Mucosa of gallbladder (tissue), 1 donor: ENCODE data around the gene TPM2. TPM values are rescaled to one million over a fixed set of nuclear protein-coding genes. Genes with fewer than 3 reads are reported as not detected.

ENCODE experiments used
- DNase-seq: peaks from one replicate; pipeline ENCODE4 v3.0.0-alpha.2; 2020; ENCODE audit warnings: low spot score
- total RNA-seq: library from RNA; stranded (reverse); gene quantifications from one replicate; pipeline ENCODE4 v1.2.1, GENCODE V29; 2021
- donor health status: DM: no; HTN: no; CAD: no.

Gene TPM2
- total RNA-seq = 1,716 TPM

DNA sequence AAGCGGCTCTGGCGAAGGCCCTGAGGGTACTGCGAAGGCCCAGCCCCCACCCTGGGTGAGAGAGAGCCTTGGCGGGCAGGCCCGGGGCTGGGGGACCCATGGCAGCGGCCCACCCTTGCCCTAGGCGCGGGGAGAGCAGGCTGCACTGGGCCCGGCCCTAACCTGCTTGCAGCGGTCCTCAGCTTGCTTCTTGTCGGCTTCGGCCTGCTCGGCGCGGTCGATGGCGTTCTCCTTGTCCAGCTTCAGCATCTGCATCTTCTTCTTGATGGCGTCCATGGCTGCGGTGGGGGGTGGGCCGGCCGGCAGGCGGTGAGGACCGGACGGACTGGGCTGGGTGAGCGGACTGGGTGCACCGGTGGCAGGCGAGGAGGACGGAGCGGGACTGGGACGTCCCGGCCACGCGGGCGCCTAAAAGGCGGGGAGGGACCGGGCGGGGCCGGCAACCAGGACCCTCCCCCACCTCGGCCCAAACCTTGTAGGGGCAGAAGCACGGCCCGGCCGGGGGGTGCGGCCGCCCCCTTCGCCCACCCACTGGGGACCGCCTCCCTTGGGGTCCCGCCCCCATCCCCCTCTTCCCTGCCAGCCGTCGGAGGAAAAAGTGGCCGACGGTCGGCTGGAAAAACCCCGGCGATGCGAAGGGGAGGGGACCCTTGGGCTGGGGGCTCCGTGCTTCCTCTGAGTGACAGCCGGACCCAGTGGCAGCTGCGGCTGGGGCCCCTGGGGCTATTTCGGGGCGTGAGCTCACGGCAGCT is at the start of gene TPM2:
TSS of gene TPM2 (minus strand) at position 384 of the 752 bp plus-strand sequence. CDS start at position 276, 108 bp downstream.
- peak; percentile 72 for DNase-seq

DNA sequence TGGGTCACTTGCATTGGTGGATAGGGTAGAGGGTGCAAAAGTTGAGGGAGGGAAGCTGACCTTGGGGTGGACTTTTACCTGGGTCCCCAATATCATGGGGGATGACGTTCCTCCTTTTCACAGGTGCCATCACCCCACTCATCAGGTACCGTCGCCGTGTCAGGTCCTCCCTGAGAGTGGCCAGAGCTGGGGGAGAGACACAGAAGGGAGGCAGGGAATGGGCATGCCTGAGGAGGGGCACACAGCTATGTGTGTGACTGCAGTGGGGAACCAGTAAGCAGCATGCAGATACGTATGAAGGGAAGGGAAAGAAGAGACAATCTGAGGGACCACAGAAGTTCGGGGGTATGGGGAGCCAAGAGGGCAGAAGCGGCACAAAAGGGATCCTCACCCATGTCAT is 49.2 kb upstream of the TPM2 start:
- DNase-seq = no peak

DNA sequence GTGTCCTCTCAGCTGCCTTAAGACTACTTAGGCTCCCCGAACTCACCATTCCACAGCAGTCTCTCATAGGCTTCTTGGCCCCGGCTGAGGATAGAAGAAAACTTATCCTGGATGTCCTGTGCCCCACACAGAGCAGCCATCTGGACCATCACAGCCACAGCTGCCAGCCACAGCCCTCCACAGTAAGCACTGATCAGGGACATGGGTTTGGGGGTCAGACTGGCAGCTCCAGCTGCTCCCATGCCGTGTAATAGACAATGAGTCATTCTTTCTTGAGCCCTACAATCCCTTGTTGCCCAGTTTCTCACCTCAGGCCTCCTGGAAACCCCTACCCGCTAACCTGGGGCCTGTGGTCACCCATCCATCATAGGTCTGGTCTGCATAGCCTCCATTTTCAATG is 48.5 kb upstream of the TPM2 start:
- DNase-seq = no peak

DNA sequence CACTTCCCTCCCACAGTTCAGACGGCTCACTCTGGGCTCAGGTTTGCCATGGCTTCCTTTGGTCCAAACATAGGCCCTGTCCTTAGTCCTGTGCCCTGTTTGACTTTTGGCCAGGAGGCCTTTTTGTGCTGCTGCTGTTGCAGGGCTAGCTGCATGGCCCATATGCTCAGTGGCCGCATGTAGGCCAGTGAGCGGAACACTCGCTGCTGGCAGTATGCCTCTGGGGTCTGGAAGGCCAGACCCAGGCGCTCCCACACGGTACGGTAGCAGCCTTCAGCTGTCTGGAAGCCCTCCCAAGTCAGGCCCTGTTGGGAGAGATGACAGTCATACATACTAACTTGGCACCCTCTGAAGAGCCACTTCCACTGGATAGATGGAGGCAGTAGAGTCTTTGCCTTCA is 47.4 kb upstream of the TPM2 start:
- no peak for DNase-seq

DNA sequence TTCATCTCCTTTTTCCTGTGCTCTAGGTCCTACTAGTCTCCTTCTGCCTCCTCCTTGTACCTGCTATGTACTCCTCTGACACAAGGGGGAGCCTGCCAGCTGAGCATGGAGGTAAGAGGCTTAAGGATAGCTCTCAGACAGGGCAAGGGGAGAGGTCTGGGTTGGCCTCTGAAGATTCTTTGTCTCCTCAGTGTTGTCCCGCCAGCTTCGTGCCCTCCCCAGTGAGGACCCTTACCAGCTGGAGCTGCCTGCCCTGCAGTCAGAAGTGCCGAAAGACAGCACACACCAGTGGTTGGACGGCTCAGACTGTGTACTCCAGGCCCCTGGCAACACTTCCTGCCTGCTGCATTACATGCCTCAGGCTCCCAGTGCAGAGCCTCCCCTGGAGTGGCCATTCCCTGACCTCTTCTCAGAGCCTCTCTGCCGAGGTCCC is 46.5 kb upstream of the TPM2 start:
- peak; percentile 68 for DNase-seq

DNA sequence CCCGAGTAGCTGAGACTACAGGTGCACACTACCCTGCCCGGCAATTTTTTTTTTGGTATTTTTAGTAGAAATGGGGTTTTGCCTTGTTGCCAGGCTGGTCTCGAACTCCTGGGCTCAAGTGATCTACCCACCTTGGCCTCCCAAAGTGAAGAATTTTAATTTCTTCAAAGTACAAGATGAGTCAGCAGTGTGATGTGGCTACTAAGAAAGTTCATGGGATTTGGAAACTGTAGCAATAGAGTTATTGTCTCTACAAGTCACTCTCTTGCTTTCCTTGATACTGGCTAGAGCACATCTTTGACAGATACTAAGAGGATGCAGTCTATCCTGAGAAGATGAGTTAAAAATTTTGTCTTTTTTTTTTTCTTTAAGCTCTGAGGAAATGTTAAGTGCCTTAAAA is 44.4 kb upstream of the TPM2 start:
- no peak for DNase-seq

DNA sequence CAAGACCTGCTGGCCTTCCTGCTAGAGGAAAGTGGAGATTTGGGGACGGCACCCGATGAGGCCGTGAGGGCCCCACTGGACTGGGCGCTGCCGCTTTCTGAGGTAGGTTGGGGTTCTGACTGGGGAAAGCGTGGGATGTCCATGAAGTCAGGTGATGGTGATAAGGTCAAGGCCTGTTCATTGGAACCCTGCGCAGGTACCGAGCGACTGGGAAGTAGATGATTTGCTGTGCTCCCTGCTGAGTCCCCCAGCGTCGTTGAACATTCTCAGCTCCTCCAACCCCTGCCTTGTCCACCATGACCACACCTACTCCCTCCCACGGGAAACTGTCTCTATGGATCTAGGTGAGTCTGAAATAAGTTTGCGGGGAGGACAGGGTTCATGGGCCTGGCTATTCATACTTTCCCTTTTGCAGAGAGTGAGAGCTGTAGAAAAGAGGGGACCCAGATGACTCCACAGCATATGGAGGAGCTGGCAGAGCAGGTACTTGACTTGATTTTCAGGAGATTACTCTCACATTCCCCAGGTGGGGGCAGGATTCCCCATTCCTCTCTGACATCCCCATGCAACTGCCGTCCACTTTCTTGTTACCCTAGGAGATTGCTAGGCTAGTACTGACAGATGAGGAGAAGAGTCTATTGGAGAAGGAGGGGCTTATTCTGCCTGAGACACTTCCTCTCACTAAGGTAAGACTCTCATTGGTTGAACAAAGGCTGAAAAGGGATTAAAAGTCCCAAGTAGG is 43.2 kb upstream of the TPM2 start:
- DNase-seq = peak; percentile 23

DNA sequence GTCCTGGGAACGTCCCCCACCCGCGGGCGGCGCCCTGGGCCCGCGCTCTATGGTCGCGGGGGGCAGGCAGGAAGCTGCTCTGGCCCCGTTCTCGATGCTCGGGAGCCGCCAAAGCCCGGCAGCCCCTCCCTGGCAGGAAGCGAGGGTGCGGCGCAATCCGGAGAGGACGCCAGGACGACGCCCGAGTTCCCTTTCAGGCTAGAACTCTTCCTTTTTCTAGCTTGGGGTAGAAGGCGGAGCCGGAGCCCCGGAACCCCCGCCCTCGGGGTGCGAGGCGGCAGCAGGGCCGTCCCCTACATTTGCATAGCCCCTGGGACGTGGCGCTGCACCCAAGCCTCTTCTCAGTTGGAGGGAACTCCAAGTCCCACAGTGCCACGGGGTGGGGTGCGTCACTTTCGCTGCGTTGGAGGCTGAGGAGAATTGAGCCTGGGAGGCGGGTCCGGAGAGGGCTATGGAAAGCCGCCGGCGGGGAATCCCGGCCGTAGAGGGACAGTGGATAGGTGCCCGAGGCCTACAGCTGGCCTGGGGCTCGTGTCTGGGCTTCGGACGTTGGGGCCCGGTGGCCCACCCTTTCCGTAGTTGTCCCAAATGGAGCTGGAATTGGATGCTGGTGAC is 42.6 kb upstream of the TPM2 start, which contains the start of the genes CREB3 and TLN1:
TSS of gene CREB3 (plus strand) at position 482 of the 615 bp plus-strand sequence. CDS start at position 589, 107 bp downstream.
TSS of gene TLN1 (minus strand) at position 11 of the 615 bp plus-strand sequence. CDS start 6,501 bp downstream, outside the sequence.
- peak; percentile 99 for DNase-seq

DNA sequence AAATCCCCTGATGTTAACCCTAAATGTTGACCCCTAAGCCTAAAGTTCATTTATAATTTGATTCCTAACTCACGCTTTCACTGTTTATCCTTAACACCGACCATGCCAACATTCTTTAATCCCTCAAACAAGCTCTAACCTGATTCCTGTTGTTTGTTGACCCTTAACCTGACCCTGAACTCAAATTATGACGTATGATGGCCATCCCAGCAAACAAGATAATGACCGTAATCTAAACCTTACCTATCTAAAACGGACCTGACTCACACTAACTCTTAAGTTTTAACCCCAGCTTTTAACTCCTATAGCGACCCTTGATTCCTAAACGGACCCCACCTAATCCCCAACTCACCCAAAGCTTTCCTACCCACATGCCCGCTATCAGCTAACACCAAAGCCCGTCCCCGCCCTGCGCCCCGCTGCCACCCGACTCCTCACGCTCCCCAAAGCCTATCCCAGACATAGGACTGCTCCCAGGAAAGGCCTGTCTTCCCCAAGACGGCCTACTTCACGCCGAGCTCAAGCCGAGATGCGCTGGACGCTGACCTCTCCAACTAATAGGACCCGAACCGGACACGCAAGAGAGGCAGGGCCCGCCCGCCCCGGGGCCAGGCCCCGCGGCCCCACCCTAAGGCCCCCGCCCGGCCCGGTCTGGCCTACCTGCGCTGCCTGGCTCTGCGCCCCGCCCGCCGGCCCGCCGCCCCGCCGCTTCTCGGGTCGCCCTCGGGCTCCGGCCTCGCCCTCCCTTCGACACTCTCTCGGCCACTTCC is 41.9 kb upstream of the TPM2 start:
- no peak for DNase-seq

DNA sequence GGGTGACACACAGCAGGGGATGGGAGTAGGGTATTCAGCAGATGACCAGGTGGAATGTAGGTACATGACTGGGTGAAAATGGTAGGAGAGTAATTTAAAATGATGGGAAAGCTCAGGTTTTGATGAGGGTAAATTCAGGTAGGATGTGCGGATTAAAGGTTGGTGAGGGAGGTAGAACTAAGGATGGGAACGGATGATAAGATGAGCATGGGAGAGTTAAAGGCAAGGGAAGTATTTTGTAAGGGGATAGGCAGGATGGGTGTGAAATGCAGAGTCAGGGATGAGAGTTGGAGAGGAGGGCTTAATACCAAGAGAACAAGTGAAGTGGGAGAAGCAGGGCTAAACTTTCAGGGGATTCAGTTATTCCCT is 40.7 kb upstream of the TPM2 start:
- no peak for DNase-seq

DNA sequence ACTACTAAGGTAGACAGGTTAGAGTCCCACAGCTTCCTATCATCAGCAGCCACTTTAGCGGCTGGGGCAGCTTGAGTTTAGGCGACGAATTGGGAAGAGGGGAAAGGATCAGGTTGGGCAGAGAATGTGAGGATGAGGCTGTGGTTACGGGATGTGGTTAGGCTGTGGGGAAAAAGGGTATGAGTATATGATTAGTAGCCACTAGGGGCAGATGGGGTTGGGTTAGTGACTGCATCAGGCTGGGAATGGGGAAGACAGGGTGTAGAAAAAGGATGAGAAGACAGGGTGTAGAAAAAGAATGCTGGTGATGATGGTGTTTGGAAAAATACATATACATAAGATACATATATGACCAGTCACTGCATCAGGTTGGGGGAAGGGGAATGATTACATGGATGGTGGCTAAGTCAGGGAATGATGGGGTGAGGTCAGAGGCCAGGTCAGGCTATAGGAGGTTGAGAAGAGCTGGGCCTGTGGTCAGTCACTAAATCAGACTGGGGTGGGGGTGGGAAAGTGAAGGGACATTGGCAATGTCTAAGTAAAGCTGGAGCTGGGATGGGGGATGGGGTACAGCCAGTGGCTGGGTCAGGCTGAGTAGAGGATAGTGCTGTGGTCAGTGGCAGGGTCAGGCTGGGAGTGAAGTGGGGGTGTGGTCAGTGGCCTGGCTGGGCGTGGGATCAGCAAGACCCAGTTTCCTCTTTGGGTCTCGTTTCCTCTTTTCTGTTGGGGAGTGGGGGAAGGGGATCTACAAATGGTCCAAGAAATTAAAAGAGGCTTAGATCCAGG is 40.2 kb upstream of the TPM2 start:
- peak; percentile 57 for DNase-seq

DNA sequence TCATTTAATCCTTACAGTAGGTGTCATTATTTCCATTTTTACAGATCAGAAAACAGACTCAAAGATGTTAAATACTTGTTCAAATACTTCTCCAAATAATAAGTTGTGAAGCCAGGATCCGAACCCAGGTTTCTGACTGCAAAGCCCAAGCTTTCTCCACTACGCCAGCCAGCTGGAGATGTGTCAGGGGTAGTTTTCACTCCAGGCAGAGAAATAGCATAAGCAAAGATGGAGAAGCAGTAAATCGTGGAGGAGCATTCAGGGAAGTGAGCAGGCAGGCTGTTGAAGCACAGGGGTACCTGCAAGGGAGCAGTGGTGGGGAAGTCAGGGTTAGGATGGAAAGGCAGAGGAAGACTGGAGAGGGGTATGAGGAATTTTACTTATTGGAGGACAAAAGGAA is 39.4 kb upstream of the TPM2 start:
- no peak for DNase-seq

DNA sequence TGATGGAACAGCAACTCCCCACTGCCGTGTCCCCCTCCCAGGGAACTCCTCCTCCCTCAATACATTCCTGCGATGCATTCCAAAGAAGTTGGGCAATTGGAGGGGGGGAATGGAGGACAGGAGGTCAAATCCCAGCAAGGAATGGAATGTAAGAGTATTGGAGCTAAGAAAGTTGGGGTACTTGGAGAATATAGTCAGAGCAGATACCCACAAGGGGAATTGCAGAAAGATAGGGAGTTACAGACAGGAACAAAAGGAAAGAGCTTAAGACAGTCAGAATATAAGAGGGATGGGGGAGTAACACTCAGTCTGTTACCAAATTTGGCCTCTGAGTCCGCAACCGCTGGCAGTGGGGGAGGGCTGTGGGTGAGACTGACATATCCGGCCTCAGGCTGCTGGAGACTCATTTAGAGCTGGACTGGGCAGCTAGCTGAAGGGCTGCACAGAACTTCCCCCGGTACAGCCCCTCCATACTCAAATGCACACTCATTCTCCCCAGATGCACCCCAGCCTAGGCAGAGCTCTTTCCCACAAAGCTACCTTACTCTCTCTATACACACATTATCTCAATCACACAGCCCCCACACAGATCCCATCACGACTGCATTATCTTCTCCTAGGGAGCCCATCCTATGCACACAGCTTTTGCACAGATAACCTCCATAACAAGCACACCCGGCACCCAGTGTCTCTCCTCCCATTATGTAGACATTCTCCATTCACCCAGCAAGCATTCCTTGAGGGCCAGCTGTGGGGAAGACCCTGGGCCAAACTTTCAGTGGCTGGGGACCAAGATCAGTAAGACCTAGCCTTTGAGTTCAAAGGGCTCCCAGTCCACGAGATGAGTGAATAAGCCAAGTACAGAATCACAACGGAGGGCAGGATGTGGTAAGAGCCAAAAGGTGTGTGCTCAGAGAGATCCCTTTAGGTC is 38.6 kb upstream of the TPM2 start:
- DNase-seq = peak; percentile 70

DNA sequence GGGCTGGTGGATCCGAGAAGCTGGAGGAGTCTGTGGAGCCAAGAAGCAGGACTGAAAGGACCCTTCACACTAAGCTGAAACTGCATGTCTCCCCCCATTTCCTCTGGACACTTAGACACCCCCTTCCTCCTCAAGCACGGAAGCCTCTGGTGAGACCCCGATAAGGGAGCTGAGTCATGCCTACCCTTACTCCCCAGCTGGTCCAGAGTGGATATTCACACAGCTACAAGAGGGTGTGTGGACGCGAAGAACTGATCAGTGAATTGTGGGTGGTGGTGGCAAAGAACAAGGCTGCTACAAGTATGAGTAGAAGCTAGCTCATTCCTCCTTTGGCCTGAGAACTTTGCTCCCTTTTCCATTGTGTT is 37.9 kb upstream of the TPM2 start:
- no peak for DNase-seq

DNA sequence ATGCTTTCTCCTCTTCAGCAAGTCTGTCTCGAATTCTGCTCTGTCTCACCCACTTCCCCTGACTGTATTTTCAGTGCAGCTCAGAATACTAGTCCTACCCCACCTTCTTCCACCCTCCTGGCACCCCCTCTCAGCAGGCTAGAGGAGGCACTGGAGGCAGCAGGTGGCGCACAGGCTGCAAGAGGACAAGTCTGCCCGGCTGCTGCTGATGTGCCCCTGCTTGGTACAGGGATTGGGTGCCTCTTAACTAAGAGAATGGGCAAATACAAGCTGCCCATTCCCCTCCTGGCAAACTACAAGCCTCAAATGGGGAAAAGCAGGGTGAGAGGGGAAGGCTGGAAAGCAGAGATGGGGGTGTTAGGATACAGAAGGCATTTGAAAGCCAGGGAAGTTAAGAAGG is 37.2 kb upstream of the TPM2 start:
- DNase-seq = peak; percentile 33

DNA sequence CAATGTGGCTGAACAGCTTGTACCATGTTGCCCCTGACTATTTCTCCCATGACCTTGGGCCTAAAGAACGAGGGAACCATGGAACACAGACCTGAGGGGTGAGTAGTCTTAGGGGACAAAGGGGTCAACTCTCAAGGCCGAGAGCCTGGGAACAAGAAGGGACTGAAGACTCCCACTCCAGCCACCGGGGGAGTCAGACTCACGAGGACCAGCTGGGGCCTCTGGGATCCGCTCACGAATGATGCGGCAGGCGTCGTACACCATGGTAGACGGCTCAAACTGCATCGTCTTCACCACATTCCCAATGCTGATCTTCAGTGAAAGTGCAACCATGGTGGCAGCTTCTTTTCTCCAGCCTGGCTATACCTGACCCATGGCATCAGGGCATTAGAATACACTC is 35.6 kb upstream of the TPM2 start:
- DNase-seq = no peak

DNA sequence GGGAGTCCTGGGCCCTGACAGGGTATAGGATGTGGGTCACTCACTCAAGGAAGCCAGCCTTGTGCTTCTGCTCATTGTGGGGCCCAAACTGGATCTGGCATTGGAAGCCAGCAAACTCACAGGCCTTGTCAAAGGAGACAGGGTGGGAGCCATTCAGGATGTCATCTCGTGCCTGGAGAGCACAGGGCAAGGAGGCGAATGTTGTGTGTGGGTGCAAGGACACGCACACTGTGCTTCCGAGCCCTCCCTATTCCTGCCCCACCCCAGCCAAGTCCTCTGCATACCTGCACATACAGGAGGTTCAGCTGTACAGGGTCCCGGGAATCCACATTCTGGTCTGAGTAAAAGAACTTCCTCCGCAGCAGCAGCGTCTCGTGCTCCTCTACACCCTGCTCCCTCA is 34.2 kb upstream of the TPM2 start:
- no peak for DNase-seq

DNA sequence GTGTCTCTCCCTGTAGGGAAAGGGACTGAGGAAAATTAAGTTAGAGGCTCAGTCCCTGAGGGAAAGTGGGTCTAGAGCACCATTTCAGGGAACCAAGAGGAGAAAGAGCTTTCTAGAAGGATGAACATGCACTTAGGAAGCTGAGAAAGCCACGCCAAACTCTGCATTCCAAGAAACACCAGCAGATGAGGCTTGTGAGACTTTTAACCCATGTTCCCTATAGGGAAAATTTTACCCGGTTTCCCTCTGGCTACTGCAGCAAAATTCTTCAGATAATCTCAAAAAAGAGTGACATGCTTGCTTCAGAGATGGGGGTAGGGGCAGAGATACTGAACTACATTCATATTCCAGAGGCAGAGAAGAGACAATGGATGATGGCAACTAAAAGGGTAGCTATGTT is 33.7 kb upstream of the TPM2 start:
- no peak for DNase-seq

DNA sequence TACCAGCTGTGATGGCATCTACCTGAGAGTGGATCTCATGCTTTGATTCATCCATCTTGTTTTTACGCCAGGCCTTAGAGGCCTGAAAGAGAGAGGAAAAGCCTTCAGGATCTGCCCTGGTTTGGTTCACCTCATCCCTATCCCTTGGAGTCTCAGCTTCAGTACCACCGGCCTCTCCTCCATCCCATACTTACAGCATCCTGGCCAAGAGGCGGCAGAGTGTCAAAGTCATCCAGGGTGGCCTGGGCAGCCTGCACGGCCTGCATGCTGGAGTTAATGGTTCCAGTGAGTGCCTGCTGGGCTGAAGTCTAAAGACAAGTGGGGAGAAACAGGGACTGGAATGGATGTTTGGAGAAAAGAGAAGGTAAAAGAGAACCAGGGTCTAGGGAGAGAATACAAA is 29.8 kb upstream of the TPM2 start:
- no peak for DNase-seq
